GM18867 (cell line): ENCODE measurements around the gene TRIM64C.
"Not testable (repeated sequence)": the region's sequence is repeated elsewhere in the genome, so short reads cannot be mapped to it uniquely, and the experiment has no call there.

ENCODE experiments used
- ATAC-seq: cut with Tn5 transposase; IDR thresholded peaks from one replicate; pipeline ENCODE4 v1.9.1; 2021; ENCODE audit warnings: mild to moderate bottlenecking, moderate library complexity; ENCODE audit not compliant: unreplicated experiment

The TRIM64C gene

GRCh38 chr11:49059012-49059411 is at the start of gene TRIM64C:
Gene TRIM64C (minus strand): TSS chr11:49059112. CDS start chr11:49059112, 0 bp downstream.
- ATAC-seq, result not testable (repeated sequence)

GRCh38 chr11:49102356-49102755 is 43.4 kb upstream of the TRIM64C start:
- not testable (repeated sequence) for ATAC-seq

GRCh38 chr11:49069897-49070296 is 11.0 kb upstream of the TRIM64C start:
- ATAC-seq, result not testable (repeated sequence)

GRCh38 chr11:49049821-49050220 is 9.1 kb downstream of the TRIM64C start:
- not testable (repeated sequence) for ATAC-seq

- not testable (repeated sequence) for ATAC-seq
Measured at GRCh38 chr11:49048229-49048628, 10.7 kb downstream of the TRIM64C start.

- not testable (repeated sequence) for ATAC-seq
Measured at GRCh38 chr11:49028523-49028922, 30.4 kb downstream of the TRIM64C start, which contains the start of gene TRIM49B. Gene TRIM49B (plus strand): TSS chr11:49028823. CDS start chr11:49031600, 2,777 bp downstream.
